ENCODE results near the gene LAMA3. TPM values are rescaled to one million over a fixed set of nuclear protein-coding genes. Genes with fewer than 3 reads are reported as not detected.

LAMA3 gene
- total RNA-seq, 3 donors from 2014 or later (not counting 1 experiment from before 2014, with no cell fraction given): not detected

DNA sequence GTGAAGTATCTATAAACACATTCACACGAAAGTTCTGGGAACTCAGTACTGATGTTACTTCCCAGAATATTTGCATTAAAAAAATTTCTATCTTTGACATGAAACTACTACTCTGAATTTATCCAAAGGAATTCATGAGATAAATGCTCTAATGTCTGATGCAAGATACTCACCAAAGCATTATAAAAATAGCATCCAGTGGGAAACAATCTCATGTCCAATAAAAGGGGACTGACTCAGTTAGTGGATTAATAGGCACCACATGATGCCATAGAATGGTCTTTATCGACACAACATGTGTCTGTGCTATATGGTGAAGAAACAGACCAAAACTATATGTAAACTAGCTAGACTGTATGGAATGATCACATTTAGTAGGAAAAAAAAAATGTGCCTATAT is 33.9 kb downstream of the LAMA3 start:
- no peak overlapping the region for H3K27ac Mint-ChIP-seq
- no peaks in the 10 kb centered on the region for H3K4me1 ChIP-seq (ENCODE audit: control insufficient read depth, insufficient read depth, low read length)
- no peaks in the 10 kb centered on the region for H3K27me3 ChIP-seq (ENCODE audit: control insufficient read depth, insufficient read depth, low read length)
- no peaks in the 10 kb centered on the region for H3K9me3 ChIP-seq (ENCODE audit: control insufficient read depth, insufficient read depth, low read length)
- no peak overlapping the region for H3K4me3 Mint-ChIP-seq
- no peak overlapping the region for H3K27ac ChIP-seq (ENCODE audit: low read length)
- no peaks in the 10 kb centered on the region for H3K9me3 Mint-ChIP-seq
- no peaks in the 10 kb centered on the region for H3K4me1 Mint-ChIP-seq
- H3K36me3 ChIP-seq (ENCODE audit: control insufficient read depth, insufficient read depth, low read length): no peaks in the 10 kb centered on the region
- intact Hi-C loops (cut with micrococcal nuclease): no loop called here
- H3K4me3 ChIP-seq (ENCODE audit: low read length): no peak overlapping the region
- WGBS (ENCODE audit: insufficient coverage): 85% methylated on average over 2 of the region's 2 CpGs
- no peaks in the 10 kb centered on the region for H3K36me3 Mint-ChIP-seq
- DNase-seq: no peak
- no peak for ATAC-seq
- peaks cover 17 to 35% of the 10 kb centered on the region in 2 donors for H3K27me3 Mint-ChIP-seq (ENCODE audit: low read depth in 2 of 2)
- no peak for TF ChIP-seq CTCF (IDR thresholded peaks at IDR 0.05)

- WGBS (ENCODE audit: insufficient coverage): 69% methylated on average over 3 of the region's 3 CpGs
Measured at GRCh38 chr18:23724681-23725080, 35.4 kb downstream of the LAMA3 start.

GRCh38 chr18:23725351-23725750 is 36.1 kb downstream of the LAMA3 start:
- ATAC-seq (no peak), DNase-seq (no peak)
- no peak for TF ChIP-seq CTCF (IDR thresholded peaks at IDR 0.05)
- H3K9me3 Mint-ChIP-seq: no peaks in the 10 kb centered on the region
- Histone ChIP-seq H3K27ac (ENCODE audit: low read length) (no peak overlapping the region), H3K4me3 (ENCODE audit: low read length) (no peak overlapping the region), H3K27me3 (ENCODE audit: control insufficient read depth, insufficient read depth, low read length) (no peaks in the 10 kb centered on the region), H3K4me1 (ENCODE audit: control insufficient read depth, insufficient read depth, low read length) (no peaks in the 10 kb centered on the region), H3K36me3 (ENCODE audit: control insufficient read depth, insufficient read depth, low read length) (no peaks in the 10 kb centered on the region), H3K9me3 (ENCODE audit: control insufficient read depth, insufficient read depth, low read length) (no peaks in the 10 kb centered on the region)
- H3K36me3 Mint-ChIP-seq: no peaks in the 10 kb centered on the region
- H3K27me3 Mint-ChIP-seq (ENCODE audit: low read depth in 2 of 2): peaks cover 17 to 35% of the 10 kb centered on the region in 2 donors
- intact Hi-C loops (cut with micrococcal nuclease): no loop called here
- WGBS (ENCODE audit: insufficient coverage): 71% methylated on average over 6 of the region's 6 CpGs
- H3K4me3 Mint-ChIP-seq: no peak overlapping the region
- no peaks in the 10 kb centered on the region for H3K4me1 Mint-ChIP-seq
- H3K27ac Mint-ChIP-seq: no peak overlapping the region

More at GRCh38 chr18:23724681-23725080, 35.4 kb downstream of the LAMA3 start:
- H3K9me3 Mint-ChIP-seq: no peaks in the 10 kb centered on the region
- intact Hi-C loops (cut with micrococcal nuclease): no loop called here
- H3K9me3 ChIP-seq (ENCODE audit: control insufficient read depth, insufficient read depth, low read length): no peaks in the 10 kb centered on the region
- H3K27ac ChIP-seq (ENCODE audit: low read length): no peak overlapping the region
- ATAC-seq (no peak), DNase-seq (no peak)
- H3K27me3 Mint-ChIP-seq (ENCODE audit: low read depth in 2 of 2): peaks cover 17 to 35% of the 10 kb centered on the region in 2 donors
- no peak for TF ChIP-seq CTCF (IDR thresholded peaks at IDR 0.05)
- H3K36me3 Mint-ChIP-seq: no peaks in the 10 kb centered on the region
- H3K4me3 Mint-ChIP-seq: no peak overlapping the region
- H3K4me1 ChIP-seq (ENCODE audit: control insufficient read depth, insufficient read depth, low read length): no peaks in the 10 kb centered on the region
- H3K36me3 ChIP-seq (ENCODE audit: control insufficient read depth, insufficient read depth, low read length): no peaks in the 10 kb centered on the region
- H3K4me1 Mint-ChIP-seq: no peaks in the 10 kb centered on the region
- no peak overlapping the region for H3K27ac Mint-ChIP-seq
- no peaks in the 10 kb centered on the region for H3K27me3 ChIP-seq (ENCODE audit: control insufficient read depth, insufficient read depth, low read length)
- H3K4me3 ChIP-seq (ENCODE audit: low read length): no peak overlapping the region

Measured in natural killer cell (primary cell).